Caco-2 (cell line): ENCODE measurements around the gene GRIN1. TPM values are rescaled to one million over a fixed set of nuclear protein-coding genes. Genes with fewer than 3 reads are reported as not detected.

ENCODE experiments used
- BruUV-seq: library from RNA; stranded (reverse); fragments of 400-500 nt; replicated peaks from 2 replicates; lab custom pipeline; 2021; lab: Mats Ljungman, UMichigan
- CTCF ChIA-PET: fragments of 300-600 bp; sonication (Branson Sonifier 250); formaldehyde crosslinking; loops from one replicate; lab custom pipeline; 2022; ENCODE audit warnings: antibody characterized with exemption; lab: Charles Lee
- POLR2A ChIA-PET: fragments of 300-600 bp; sonication (Branson Sonifier 250); formaldehyde crosslinking; loops from one replicate; lab custom pipeline; 2022; ENCODE audit warnings: antibody characterized with exemption; lab: Charles Lee
- DNase-seq, 2 experiments: peaks; one replicate each; pipeline versions ENCODE4 v3.0.0 to v3.0.0-alpha.2; 2020 to 2022
- H3K27me3 ChIP-seq: replicated peaks from 2 replicates; pipeline ENCODE4 v1.6.0; 2011; ENCODE audit warnings: low read length; ENCODE audit not compliant: control insufficient read depth, insufficient read depth
- H3K36me3 ChIP-seq: 2 replicates; pipeline ENCODE4 v1.5.1; 2011; ENCODE audit warnings: low read length; ENCODE audit not compliant: control insufficient read depth, insufficient read depth
- H3K4me1 ChIP-seq: fragments of 250-450 bp; sonication (Bioruptor Pico); 2 replicates; pipeline ENCODE4 v1.5.1; 2020; ENCODE audit warnings: mild to moderate bottlenecking
- H3K4me3 ChIP-seq: 2 replicates; pipeline ENCODE4 v1.5.1; 2011; ENCODE audit warnings: low read depth, mild to moderate bottlenecking, control low read depth, low read length
- H3K9me3 ChIP-seq: fragments of 250-450 bp; sonication (Bioruptor Pico); 2 replicates; pipeline ENCODE4 v1.5.1; 2020; ENCODE audit warnings: mild to moderate bottlenecking, moderate library complexity
- H3K27ac Mint-ChIP-seq: one replicate; pipeline ENCODE4 v1.8.0; 2022; ENCODE audit warnings: mixed read lengths; ENCODE audit not compliant: unreplicated experiment
- H3K27me3 Mint-ChIP-seq: one replicate; pipeline ENCODE4 v1.8.0; 2022; ENCODE audit warnings: mixed read lengths; ENCODE audit not compliant: insufficient read depth, unreplicated experiment
- H3K36me3 Mint-ChIP-seq: one replicate; pipeline ENCODE4 v1.8.0; 2022; ENCODE audit warnings: mild to moderate bottlenecking, mixed read lengths; ENCODE audit not compliant: insufficient read depth, unreplicated experiment
- H3K4me1 Mint-ChIP-seq: one replicate; pipeline ENCODE4 v1.8.0; 2022; ENCODE audit warnings: low read depth, mixed read lengths; ENCODE audit not compliant: unreplicated experiment
- H3K4me3 Mint-ChIP-seq: one replicate; pipeline ENCODE4 v1.8.0; 2022; ENCODE audit warnings: mild to moderate bottlenecking, moderate library complexity, mixed read lengths; ENCODE audit not compliant: unreplicated experiment
- H3K9me3 Mint-ChIP-seq: one replicate; pipeline ENCODE4 v1.8.0; 2022; ENCODE audit warnings: mixed read lengths; ENCODE audit not compliant: unreplicated experiment
- CTCF ChIP-seq, 2 experiments: fragments of 200-600 bp in 1 of 2; IDR thresholded peaks; 1 replicate in 1 of 2; 2 replicates in 1 of 2; pipeline versions ENCODE4 v1.5.1 to v1.8.0; 2011 to 2022; ENCODE audit warnings: antibody characterized with exemption in 1 of 2, control low read depth in 1 of 2, inconsistent platforms in 1 of 2, low read depth in 1 of 2, low read length in 1 of 2, mild to moderate bottlenecking in 1 of 2, moderate library complexity in 1 of 2; ENCODE audit not compliant: insufficient read depth in 1 of 2, severe bottlenecking in 1 of 2, unreplicated experiment in 1 of 2
- intact Hi-C: fragments of 100-400 bp; cut with micrococcal nuclease; formaldehyde crosslinking; loops from one replicate; pipeline ENCODE4 v1.10.0; 2022; ENCODE audit not compliant: unreplicated experiment
- total RNA-seq: library from RNA; stranded (reverse); gene quantifications from 2 replicates; pipeline ENCODE4 v1.2.3, GENCODE V29; 2022

GRIN1 gene
- total RNA-seq, 1 experiment from 2014 or later: 3.7 TPM

- H3K36me3 ChIP-seq: no peaks in the 10 kb centered on the region
- peaks cover 6% of the 10 kb centered on the region for H3K4me1 Mint-ChIP-seq
- POLR2A ChIA-PET: interaction anchor here (0.7 to 1.6 kb wide), 4 partner anchors 20 to 71 kb away, joined by 3 to 5 read pairs (median 3); partner anchors contain the start of genes SSNA1 and TPRN
- peak overlapping the region; percentile 79 for H3K4me3 Mint-ChIP-seq
- H3K9me3 Mint-ChIP-seq: no peaks in the 10 kb centered on the region
- no TSS peak for BruUV-seq
- peaks cover 4% of the 10 kb centered on the region for H3K27me3 Mint-ChIP-seq
- H3K27me3 ChIP-seq: peaks cover 2% of the 10 kb centered on the region; the same call in 1 of the 2 replicates
- no peaks in the 10 kb centered on the region for H3K9me3 ChIP-seq
- no peak for TF ChIP-seq CTCF (IDR thresholded peaks at IDR 0.05; ENCODE audit: insufficient read depth in 1 of 2, low read depth in 1 of 2, low read length in 1 of 2, severe bottlenecking in 1 of 2, unreplicated experiment in 1 of 2)
- peak overlapping the region; percentile 74 for H3K4me3 ChIP-seq
- CTCF ChIA-PET: interaction anchor here (0.6 to 3.1 kb wide), 4 partner anchors 20 to 68 kb away, joined by 3 to 16 read pairs (median 11); partner anchors contain the start of genes ANAPC2, RNF224 and SSNA1
- H3K4me1 ChIP-seq: peaks cover 13% of the 10 kb centered on the region
- peak; percentile 75 to 76 for DNase-seq
- intact Hi-C loops: loop anchor here (5.0 kb wide), 1 partner anchor 42 kb away; no protein-coding TSS in a partner anchor
- H3K27ac Mint-ChIP-seq: no peak overlapping the region
- peaks cover 10% of the 10 kb centered on the region for H3K36me3 Mint-ChIP-seq
Observed at GRCh38 chr9:137168904-137169856, 30.2 kb downstream of the GRIN1 start.

DNA sequence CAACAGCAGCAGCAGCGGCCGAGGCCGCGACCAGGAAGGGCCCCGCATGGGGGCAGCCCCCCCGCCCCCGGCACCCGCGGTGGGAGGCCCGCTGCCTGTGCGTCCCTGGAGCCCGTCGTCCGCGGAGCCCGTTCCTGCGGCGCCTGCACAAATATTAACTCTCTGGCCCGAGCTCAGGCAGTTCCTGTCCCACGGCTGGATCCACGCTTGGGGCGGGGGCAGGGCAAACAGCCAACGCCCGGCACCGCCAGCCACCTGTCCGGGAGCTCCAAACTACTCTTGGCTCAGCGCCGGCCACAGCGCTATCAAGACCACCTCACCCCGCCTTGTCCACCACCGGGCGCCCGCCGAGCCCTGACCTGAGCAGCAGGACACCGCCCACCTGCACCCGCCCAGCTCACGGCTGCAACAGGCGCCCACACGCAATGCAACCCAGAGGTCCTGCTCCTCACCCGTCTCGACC lies 31.0 kb downstream of the GRIN1 start, which contains the start of gene LRRC26:
LRRC26 (minus strand) TSS at position 156 of the 463 bp plus-strand sequence; CDS start at position 48, 108 bp downstream.
- H3K27me3 ChIP-seq: peaks cover 2% of the 10 kb centered on the region; the same call in 1 of the 2 replicates
- H3K9me3 Mint-ChIP-seq: no peaks in the 10 kb centered on the region
- peak within 1 kb of the TSS; percentile 79 for H3K4me3 Mint-ChIP-seq
- no peak within 1 kb of the TSS for H3K27ac Mint-ChIP-seq
- H3K4me1 ChIP-seq: peaks cover 13% of the 10 kb centered on the region
- ChIA-PET CTCF (interaction anchor here (2.3 to 3.1 kb wide), 3 partner anchors 20 to 67 kb away, joined by 6 to 16 read pairs (median 16); partner anchors contain the start of genes ANAPC2, RNF224 and SSNA1), POLR2A (interaction anchor here (1.0 to 1.3 kb wide), 2 partner anchors 19 to 43 kb away, joined by 3 read pairs; partner anchors contain the start of gene SSNA1)
- no peak for DNase-seq
- TF ChIP-seq CTCF (IDR thresholded peaks at IDR 0.05; ENCODE audit: insufficient read depth in 1 of 2, low read depth in 1 of 2, low read length in 1 of 2, severe bottlenecking in 1 of 2, unreplicated experiment in 1 of 2): no peak
- H3K36me3 ChIP-seq: no peaks in the 10 kb centered on the region
- peaks cover 4% of the 10 kb centered on the region for H3K27me3 Mint-ChIP-seq
- H3K4me1 Mint-ChIP-seq: peaks cover 6% of the 10 kb centered on the region
- H3K36me3 Mint-ChIP-seq: peaks cover 10% of the 10 kb centered on the region
- BruUV-seq: no TSS peak
- H3K4me3 ChIP-seq: peak within 1 kb of the TSS; percentile 74
- H3K9me3 ChIP-seq: no peaks in the 10 kb centered on the region
- intact Hi-C loops: loop anchor here (5.0 kb wide), 1 partner anchor 43 kb away; no protein-coding TSS in a partner anchor
